ENCODE measurements around the gene ZNF778. TPM values are rescaled to one million over a fixed set of nuclear protein-coding genes. Genes with fewer than 3 reads are reported as not detected.

ZNF778 gene
- total and polyA plus RNA-seq, 2 donors (not counting 1 experiment from before 2014, with no cell fraction given) = 4.3 to 9.4 TPM

DNA sequence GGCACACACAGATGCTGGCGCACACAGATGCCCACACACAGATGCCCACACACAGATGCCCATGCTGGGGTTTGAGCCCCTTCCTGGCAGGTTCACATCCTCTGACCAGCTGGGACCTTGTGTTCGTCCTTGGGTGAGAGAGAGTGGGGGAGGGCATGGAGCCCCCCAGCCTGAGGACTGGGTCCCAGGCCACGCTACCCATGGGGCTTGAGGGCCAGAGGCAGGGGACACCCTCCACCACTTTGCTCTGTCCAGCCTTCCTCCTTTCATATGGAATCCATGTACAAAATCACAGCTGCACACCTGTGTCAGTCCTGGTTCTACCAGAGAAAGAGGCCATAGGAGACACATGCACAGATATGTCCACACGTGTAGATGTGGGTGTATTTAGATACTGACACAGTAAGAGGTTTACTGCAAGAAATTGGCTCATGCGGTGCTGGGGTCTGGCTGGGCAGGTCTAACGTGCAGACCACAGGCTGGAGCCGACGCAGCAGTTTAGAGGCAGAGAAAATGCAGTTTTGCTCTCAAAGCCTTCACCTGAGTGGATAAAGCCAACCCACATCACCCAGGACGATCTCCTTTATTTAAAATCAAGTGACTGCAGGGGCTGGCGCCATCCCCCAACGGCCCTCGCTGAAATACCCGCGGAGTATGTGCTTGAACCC, 28.0 kb upstream of the ZNF778 start:
- H3K4me1 ChIP-seq (ENCODE audit: control insufficient read depth, extremely low read depth, insufficient read depth, low read length) = no peaks in the 10 kb centered on the region
- no peaks in the 10 kb centered on the region for H4K20me1 ChIP-seq (ENCODE audit: control insufficient read depth, extremely low read depth, insufficient read depth, low read length)
- H3K9me3 ChIP-seq (ENCODE audit: control insufficient read depth, insufficient read depth, low read depth, low read length) = no peaks in the 10 kb centered on the region
- H3K4me3 ChIP-seq (replicated peaks in 1 of 4; ENCODE audit: control extremely low read depth in 1 of 4, insufficient read depth in 1 of 4, low read depth in 3 of 4, low read length in 4 of 4) = no peak overlapping the region
- no peaks in the 10 kb centered on the region for H3K36me3 ChIP-seq (ENCODE audit: control insufficient read depth, insufficient read depth, low read length)
- H2AFZ ChIP-seq (ENCODE audit: low read length) = no peak overlapping the region
- H3K27ac ChIP-seq (ENCODE audit: insufficient read depth, low read length) = no peak overlapping the region
- DNase-seq (ENCODE audit: low read depth in 2 of 2) = no peak
- H3K79me2 ChIP-seq (ENCODE audit: control insufficient read depth, insufficient read depth, low read length) = no peaks in the 10 kb centered on the region
- TF ChIP-seq, protein P1, sequence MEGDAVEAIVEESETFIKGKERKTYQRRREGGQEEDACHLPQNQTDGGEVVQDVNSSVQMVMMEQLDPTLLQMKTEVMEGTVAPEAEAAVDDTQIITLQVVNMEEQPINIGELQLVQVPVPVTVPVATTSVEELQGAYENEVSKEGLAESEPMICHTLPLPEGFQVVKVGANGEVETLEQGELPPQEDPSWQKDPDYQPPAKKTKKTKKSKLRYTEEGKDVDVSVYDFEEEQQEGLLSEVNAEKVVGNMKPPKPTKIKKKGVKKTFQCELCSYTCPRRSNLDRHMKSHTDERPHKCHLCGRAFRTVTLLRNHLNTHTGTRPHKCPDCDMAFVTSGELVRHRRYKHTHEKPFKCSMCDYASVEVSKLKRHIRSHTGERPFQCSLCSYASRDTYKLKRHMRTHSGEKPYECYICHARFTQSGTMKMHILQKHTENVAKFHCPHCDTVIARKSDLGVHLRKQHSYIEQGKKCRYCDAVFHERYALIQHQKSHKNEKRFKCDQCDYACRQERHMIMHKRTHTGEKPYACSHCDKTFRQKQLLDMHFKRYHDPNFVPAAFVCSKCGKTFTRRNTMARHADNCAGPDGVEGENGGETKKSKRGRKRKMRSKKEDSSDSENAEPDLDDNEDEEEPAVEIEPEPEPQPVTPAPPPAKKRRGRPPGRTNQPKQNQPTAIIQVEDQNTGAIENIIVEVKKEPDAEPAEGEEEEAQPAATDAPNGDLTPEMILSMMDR (conservative IDR thresholded peaks at IDR 0.05 in 1 of 2, IDR thresholded peaks at IDR 0.05 in 1 of 2; ENCODE audit: low read depth in 1 of 2, low read length in 2 of 2) = no peak
- no peak for TF ChIP-seq EZH2 (IDR thresholded peaks at IDR 0.05; ENCODE audit: low read length, missing control alignments)
- H3K27me3 ChIP-seq (ENCODE audit: control insufficient read depth, insufficient read depth, low read length) = no peaks in the 10 kb centered on the region
- H3K4me2 ChIP-seq (ENCODE audit: extremely low read depth, insufficient read depth, low read length) = no peak overlapping the region
- H3K9ac ChIP-seq (ENCODE audit: insufficient read depth, low read length) = no peak overlapping the region

GRCh38 chr16:89190150-89190958, 27.1 kb upstream of the ZNF778 start:
- Histone ChIP-seq H3K9me3 (ENCODE audit: control insufficient read depth, insufficient read depth, low read depth, low read length) (no peaks in the 10 kb centered on the region), H3K79me2 (ENCODE audit: control insufficient read depth, insufficient read depth, low read length) (no peaks in the 10 kb centered on the region), H3K4me2 (ENCODE audit: extremely low read depth, insufficient read depth, low read length) (no peak overlapping the region), H4K20me1 (ENCODE audit: control insufficient read depth, extremely low read depth, insufficient read depth, low read length) (no peaks in the 10 kb centered on the region), H3K4me1 (ENCODE audit: control insufficient read depth, extremely low read depth, insufficient read depth, low read length) (no peaks in the 10 kb centered on the region), H3K36me3 (ENCODE audit: control insufficient read depth, insufficient read depth, low read length) (no peaks in the 10 kb centered on the region), H3K9ac (ENCODE audit: insufficient read depth, low read length) (no peak overlapping the region), H2AFZ (ENCODE audit: low read length) (no peak overlapping the region), H3K4me3 (replicated peaks in 1 of 4; ENCODE audit: control extremely low read depth in 1 of 4, insufficient read depth in 1 of 4, low read depth in 3 of 4, low read length in 4 of 4) (no peak overlapping the region), H3K27me3 (ENCODE audit: control insufficient read depth, insufficient read depth, low read length) (no peaks in the 10 kb centered on the region), H3K27ac (ENCODE audit: insufficient read depth, low read length) (no peak overlapping the region)
- TF ChIP-seq, protein P1 (conservative IDR thresholded peaks at IDR 0.05 in 1 of 2, IDR thresholded peaks at IDR 0.05 in 1 of 2; ENCODE audit: low read depth in 1 of 2, low read length in 2 of 2) = no peak
- TF ChIP-seq EZH2 (IDR thresholded peaks at IDR 0.05; ENCODE audit: low read length, missing control alignments) = no peak
- DNase-seq (ENCODE audit: low read depth in 2 of 2) = no peak

GRCh38 chr16:89191033-89191900, 26.2 kb upstream of the ZNF778 start:
- Histone ChIP-seq H4K20me1 (ENCODE audit: control insufficient read depth, extremely low read depth, insufficient read depth, low read length) (no peaks in the 10 kb centered on the region), H3K4me2 (ENCODE audit: extremely low read depth, insufficient read depth, low read length) (no peak overlapping the region), H3K36me3 (ENCODE audit: control insufficient read depth, insufficient read depth, low read length) (no peaks in the 10 kb centered on the region), H3K4me1 (ENCODE audit: control insufficient read depth, extremely low read depth, insufficient read depth, low read length) (no peaks in the 10 kb centered on the region), H3K27ac (ENCODE audit: insufficient read depth, low read length) (no peak overlapping the region), H3K4me3 (replicated peaks in 1 of 4; ENCODE audit: control extremely low read depth in 1 of 4, insufficient read depth in 1 of 4, low read depth in 3 of 4, low read length in 4 of 4) (no peak overlapping the region), H3K9ac (ENCODE audit: insufficient read depth, low read length) (no peak overlapping the region), H2AFZ (ENCODE audit: low read length) (no peak overlapping the region), H3K9me3 (ENCODE audit: control insufficient read depth, insufficient read depth, low read depth, low read length) (no peaks in the 10 kb centered on the region), H3K27me3 (ENCODE audit: control insufficient read depth, insufficient read depth, low read length) (no peaks in the 10 kb centered on the region), H3K79me2 (ENCODE audit: control insufficient read depth, insufficient read depth, low read length) (no peaks in the 10 kb centered on the region)
- TF ChIP-seq EZH2 (IDR thresholded peaks at IDR 0.05; ENCODE audit: low read length, missing control alignments) = no peak
- TF ChIP-seq, protein P1 (conservative IDR thresholded peaks at IDR 0.05 in 1 of 2, IDR thresholded peaks at IDR 0.05 in 1 of 2; ENCODE audit: low read depth in 1 of 2, low read length in 2 of 2) = no peak
- no peak for DNase-seq (ENCODE audit: low read depth in 2 of 2)
